SIG-M5 treated with dmso at 0.1 percent for 504 hours (cell line): ENCODE measurements around the gene ZSCAN4.

Experiments used
- DNase-seq: peaks from one replicate; lab custom pipeline; 2025; ENCODE audit not compliant: unreplicated experiment; lab: John Stamatoyannopoulos, UW

Gene ZSCAN4

DNA sequence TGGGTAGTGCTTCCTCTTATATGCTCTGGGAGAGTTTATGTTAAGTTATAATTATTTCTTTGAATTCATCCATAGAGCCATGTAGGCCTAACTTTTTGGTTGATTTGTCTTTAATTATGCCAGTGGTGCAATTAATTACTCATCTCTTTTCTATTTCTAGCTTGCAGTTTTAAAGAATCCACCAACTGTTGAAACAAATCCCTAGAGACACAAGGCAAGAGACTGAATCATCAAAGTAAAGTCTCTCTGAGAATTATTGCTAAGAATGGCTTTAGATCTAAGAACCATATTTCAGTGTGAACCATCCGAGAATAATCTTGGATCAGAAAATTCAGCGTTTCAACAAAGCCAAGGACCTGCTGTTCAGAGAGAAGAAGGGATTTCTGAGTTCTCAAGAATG, 7.1 kb downstream of the ZSCAN4 start:
- no peak for DNase-seq

DNA sequence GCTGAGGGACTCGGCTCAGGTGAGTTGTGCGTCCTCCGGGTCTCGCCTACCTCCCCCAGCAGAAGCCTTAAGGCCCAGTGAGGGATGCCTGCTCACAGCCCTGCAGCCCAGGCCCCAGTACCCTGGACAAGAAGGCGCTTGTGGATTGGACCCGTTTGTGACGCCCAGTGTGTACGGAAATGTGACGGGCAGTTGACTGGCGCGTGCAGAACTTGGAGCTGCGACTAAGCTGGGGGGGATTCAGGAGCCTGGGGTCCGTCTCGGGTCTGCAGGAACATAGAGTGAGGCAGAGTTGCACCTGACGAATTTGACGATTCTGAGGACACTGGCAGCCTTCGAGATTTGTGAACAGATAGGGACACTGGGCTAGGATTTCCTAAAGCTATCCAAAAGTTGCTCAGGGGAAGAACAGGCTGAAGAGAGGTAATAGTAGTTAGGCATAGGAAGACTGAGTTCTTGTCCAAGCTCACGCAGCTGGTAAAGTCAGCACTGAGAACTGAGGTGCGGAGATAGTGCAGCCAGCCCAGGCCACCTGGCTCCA, 13.6 kb downstream of the ZSCAN4 start:
- DNase-seq, result no peak

DNA sequence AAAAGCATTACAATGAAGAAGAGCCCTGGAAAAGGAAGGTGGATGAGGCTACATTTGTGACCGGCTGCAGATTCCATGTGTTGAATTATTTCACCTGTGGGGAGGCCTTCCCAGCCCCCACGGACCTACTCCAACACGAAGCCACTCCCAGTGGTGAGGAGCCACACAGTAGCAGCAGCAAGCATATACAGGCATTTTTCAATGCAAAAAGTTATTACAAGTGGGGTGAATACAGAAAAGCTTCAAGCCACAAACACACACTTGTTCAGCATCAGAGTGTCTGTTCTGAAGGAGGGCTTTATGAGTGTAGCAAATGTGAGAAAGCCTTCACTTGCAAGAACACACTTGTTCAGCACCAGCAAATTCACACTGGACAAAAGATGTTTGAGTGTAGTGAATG, 18.0 kb downstream of the ZSCAN4 start:
- DNase-seq, result no peak

DNA sequence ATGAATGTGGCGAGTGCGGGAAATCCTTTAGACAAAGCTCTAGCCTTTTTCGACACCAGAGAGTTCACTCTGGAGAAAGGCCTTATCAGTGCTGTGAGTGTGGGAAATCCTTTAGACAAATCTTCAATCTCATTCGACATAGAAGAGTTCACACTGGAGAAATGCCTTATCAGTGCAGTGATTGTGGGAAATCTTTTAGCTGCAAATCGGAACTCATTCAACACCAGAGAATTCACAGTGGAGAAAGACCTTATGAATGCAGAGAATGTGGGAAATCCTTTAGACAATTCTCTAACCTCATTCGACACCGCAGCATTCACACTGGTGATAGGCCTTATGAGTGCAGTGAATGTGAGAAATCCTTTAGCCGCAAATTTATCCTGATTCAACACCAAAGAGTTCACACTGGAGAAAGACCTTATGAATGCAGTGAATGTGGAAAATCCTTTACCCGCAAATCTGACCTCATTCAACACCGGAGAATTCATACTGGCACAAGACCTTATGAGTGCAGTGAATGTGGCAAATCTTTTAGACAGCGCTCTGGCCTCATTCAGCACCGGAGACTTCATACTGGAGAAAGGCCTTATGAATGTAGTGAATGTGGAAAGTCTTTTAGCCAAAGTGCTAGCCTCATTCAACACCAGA, 18.8 kb downstream of the ZSCAN4 start:
- no peak for DNase-seq

DNA sequence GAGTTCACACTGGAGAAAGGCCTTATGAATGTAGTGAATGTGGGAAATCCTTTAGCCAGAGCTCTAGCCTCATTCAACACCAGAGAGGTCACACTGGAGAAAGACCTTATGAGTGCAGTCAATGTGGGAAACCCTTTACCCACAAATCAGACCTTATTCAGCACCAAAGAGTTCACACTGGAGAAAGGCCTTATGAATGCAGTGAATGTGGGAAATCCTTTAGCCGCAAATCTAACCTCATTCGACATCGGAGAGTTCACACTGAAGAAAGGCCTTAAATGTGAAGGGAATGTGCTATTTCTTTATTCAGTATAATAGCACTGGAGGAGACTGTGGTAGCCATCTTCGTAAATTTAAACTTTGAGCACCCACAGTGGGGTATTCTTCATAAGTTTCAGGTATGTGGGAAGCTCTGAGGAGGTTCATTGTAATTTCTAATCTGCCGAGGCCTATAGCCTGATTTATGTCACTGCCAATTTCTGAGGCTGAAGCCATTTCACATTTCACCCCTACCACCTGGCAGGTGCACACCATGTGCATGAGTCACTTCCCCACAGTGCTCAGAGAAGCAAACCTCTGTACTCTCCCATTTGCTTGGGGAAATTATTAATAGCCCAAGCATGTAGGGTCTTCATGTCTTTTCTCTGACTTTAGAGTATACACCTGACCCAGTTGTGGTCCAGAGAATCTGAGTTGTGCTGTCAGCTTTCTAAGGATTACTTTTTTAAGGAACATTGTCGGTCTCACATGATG, 19.5 kb downstream of the ZSCAN4 start:
- DNase-seq, result no peak

DNA sequence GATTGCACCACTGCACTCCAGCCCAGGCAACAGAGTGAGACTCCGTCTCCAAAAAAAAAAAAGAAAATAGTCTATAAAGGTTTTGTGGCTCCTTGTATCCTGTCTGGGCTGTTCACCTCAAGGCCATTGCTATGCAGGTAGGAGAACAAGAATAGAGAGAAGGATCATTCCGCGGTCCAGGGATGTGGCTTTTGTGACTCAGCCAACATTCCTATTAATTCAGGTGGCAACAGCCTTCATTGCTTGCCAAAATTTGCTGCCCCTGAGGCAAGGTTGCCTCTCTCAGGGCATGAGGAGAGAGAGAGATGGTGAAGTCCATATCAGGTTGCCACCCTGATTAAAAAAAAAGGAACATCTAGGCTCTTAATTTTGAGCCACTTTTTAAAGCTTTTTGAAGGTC, 21.0 kb downstream of the ZSCAN4 start:
- DNase-seq, result no peak

DNA sequence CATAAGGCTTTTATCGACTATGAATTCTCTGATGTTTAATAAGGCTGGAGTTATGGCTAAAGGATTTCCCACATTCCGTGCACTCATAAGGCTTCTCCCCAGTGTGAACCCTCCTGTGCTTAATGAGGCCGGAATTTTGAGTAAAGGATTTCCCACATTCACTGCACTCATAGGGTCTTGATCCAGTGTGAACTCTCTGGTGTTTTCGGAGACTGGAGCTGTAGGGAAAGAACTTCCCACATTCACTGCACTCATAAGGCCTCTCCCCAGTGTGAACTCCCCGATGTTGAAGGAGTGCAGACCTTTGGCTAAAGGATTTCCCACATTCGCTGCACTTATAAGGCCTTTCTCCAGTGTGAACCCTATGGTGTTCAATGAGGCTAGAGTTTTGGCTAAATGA, 32.9 kb downstream of the ZSCAN4 start:
- no peak for DNase-seq

DNA sequence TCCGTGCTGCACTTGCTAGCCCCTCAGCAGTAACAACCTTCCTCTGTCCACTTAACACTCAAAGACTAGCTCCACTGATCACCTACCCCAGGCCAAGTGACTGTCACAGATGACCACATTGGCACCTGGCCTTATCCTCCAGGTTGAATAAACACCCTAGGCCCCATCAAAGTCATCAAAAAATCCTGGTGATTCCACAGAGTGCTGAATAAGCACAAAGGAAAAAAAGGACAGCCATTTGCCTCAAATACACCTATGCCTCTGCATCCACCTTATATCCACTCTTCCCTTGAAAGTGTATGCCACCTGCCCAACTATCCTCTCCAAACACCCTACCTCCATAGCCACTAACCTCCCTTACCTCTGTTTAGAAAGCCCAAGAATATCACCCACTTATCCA, 37.6 kb downstream of the ZSCAN4 start:
- DNase-seq, result no peak

DNA sequence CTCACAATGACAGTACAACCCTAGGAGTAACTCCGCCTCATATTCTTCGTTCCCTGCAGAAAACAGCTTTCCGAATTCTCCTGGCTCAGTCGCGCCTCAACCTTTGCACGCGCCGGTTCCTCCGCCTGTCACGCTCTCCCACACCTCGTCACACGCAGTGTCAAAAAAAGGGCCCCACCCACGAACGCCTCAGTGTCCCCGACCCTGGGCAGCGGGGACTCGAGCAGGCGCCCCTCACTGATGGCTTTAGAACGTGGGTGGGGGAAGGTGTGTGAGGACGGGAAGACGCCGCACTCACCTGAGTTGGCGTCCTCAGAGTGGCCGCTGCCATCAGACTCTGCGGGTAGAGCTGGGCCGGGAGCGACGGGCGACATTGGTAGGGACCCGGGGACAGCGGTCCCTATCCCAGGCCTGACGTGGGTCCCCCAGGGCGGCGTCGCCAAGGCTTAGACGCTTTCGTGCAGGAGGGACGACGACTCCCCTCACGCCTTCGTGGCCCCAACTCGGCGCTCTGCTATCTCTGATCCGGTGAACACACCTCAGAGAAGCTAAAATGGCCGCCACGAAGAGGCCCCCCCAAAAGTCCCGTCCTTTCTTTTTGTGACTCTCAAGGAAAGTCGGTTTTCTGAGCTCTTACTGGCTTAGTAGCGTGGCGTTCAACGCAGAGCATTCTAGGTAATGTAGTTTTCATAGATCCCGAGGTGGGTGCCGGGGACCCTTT, 40.1 kb downstream of the ZSCAN4 start, which contains the start of gene ZNF154:
ZNF154 (minus strand) TSS at position 564 of the 721 bp plus-strand sequence; CDS start at position 331, 233 bp downstream.
- DNase-seq, result no peak

DNA sequence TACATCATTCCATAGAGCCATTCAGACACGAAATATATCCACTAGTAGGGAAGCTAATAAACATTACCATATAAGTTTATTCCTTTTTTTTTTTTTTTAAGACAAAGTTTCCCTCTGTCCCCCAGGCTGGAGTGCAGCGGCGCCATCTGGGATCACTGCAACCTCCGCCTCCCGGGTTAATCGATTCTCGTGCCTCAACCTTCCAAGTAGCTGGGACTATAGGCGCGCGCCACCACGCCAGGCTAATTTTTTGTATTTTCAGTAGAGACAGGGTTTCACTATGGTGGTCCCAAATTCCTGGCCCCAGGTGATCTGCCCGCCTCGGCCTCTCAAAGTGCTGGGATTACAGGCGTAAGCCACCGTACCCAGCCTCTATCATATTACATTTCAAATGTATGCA, 40.9 kb downstream of the ZSCAN4 start:
- DNase-seq, result no peak

DNA sequence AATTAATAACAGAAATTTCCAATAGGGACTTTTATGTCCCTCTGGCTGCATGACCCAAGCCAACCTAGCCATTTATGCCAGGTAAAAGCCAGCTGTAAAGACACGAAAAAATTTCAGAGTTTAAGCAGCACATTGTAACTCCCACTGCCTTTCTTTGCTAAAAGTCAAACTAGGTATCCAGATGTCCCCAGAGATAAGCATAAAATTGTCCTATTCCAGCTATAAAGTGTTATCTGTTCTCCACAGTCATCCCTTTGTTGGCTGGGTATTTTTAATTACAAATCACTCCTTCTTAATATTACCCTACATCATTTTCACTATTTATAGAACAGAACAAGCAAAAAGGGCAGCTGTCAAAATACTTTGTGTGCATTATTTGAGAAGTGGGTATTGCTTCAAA, 43.5 kb downstream of the ZSCAN4 start:
- DNase-seq, result no peak

DNA sequence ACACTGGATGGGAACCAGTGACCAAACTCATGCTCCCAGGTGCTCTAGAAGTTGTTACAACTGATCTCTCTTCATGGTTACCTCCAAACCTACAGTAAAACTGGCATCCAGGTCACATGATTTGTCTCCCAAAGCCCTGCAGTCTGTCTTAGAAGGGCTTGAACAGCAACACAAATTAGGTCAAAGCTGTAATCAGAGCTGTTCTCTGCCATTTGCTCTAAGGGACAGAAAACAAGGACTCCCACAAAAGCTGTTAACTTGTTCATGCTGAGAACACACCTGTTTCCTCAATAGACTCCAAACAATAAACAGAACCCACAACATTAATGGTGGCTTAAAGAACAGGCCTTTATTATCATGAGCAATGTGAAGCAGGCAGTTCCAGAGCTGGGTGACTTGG, 50.7 kb downstream of the ZSCAN4 start:
- DNase-seq, result no peak

DNA sequence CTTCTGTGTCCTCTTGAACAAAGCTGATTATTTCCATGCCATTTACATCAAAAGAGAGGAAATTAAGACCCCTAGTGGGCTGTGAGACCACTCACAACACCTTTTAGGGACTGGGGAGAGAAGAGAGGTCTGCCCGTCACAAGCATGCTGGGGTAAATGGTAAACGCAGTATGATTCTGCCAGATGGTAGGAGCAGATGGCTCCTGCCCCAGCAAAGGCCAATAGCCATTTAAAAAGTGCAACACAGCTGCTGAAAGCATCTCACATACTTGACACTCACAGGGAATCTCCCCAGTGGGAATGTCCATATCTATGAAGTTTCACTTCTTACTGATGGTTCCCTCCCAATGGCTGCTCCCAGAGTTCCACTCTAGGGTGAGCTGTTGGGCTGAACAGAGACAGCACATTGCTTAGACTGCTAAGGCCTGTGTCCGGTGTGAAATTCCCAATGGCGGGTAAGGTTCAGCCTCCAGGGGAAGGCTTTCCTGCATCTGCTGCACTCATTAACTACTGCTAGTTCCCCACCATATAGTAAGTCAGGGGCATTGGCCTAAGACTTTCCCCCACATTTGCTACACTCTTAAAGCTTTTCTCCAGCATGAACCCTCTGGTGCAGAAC, 51.3 kb downstream of the ZSCAN4 start:
- DNase-seq, result no peak

DNA sequence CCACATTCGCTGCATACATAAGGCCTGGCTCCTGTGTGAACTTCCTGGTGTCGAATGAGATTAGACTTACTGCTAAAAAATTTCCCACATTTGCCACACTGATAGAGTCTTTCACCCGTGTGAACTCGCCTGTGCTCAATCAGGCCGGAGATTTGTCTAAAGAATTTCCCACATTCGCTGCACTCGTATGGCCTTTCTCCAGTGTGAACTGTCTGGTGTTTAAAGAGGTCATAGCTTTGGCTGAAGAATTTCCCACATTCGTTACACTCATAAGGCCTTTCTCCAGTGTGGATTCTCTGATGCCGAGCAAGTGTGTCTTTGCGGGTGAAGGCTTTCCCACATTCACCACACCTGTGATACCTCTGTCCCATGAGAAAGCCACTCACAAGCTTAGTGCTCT, 52.1 kb downstream of the ZSCAN4 start:
- DNase-seq, result no peak
